GM19238 (cell line): ENCODE measurements around the gene CCSER1.
"Not testable (repeated sequence)": the region's sequence is repeated elsewhere in the genome, so short reads cannot be mapped to it uniquely, and the experiment has no call there.

Source experiments
- DNase-seq: peaks from one replicate; pipeline ENCODE4 v3.0.0; 2011; ENCODE audit warnings: low spot score; ENCODE audit not compliant: insufficient read length

CCSER1 gene

GRCh38 chr4:91256043-91256442 is 1128.8 kb downstream of the CCSER1 start:
- no peak for DNase-seq

- DNase-seq = no peak
Measured at GRCh38 chr4:91256751-91257150, 1129.6 kb downstream of the CCSER1 start.

- DNase-seq = no peak
Measured at GRCh38 chr4:91257721-91258120, 1130.5 kb downstream of the CCSER1 start.

GRCh38 chr4:91258326-91258725 is 1131.1 kb downstream of the CCSER1 start:
- no peak for DNase-seq

- no peak for DNase-seq
Measured at GRCh38 chr4:91267543-91267942, 1140.3 kb downstream of the CCSER1 start.

- DNase-seq = not testable (repeated sequence)
Measured at GRCh38 chr4:91268481-91268880, 1141.3 kb downstream of the CCSER1 start.

GRCh38 chr4:91268913-91269312 is 1141.7 kb downstream of the CCSER1 start:
- no peak for DNase-seq

GRCh38 chr4:91279899-91280298 is 1152.7 kb downstream of the CCSER1 start:
- DNase-seq = no peak

DNA sequence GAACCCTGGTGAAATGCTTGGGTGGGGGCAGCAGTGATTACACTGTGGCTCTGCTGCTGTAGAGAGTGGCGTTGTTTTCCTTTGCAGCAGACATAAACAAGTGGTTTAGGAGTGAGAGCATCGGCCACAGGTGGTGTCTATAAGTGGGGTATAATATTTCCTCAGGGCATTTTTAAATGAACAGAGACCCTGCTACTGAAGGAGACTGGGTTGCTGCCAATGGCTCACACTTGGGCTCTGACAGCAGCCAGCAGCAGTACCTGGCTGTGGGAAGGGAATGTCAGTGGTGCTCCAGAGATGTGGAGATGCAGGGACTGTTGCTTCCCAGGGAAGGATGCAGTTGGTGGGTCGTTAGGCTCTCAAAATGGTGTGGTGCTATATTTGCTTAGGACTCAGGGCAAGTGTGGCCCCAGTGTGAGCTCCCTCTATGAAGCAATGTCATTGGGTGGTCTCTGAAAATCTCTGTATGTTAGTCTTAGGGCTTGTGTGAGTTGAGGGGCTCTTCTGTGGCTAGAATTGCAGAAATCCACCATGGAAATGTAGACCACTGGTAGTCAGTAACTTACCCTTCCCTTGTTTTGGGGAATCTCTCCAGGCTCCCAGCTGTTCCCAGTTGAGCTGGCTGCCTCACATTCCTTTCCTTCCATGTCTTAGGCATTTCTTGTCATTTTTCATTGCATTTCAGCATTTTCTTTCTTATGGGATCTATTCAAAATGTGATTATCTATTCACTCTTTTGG is 1153.5 kb downstream of the CCSER1 start:
- no peak for DNase-seq

GRCh38 chr4:91282217-91282616 is 1155.0 kb downstream of the CCSER1 start:
- DNase-seq = no peak

- DNase-seq = no peak
Measured at GRCh38 chr4:91283726-91284230, 1156.6 kb downstream of the CCSER1 start.

- DNase-seq = no peak
Measured at GRCh38 chr4:91284480-91284879, 1157.3 kb downstream of the CCSER1 start.

GRCh38 chr4:91285487-91285886 is 1158.3 kb downstream of the CCSER1 start:
- no peak for DNase-seq

DNA sequence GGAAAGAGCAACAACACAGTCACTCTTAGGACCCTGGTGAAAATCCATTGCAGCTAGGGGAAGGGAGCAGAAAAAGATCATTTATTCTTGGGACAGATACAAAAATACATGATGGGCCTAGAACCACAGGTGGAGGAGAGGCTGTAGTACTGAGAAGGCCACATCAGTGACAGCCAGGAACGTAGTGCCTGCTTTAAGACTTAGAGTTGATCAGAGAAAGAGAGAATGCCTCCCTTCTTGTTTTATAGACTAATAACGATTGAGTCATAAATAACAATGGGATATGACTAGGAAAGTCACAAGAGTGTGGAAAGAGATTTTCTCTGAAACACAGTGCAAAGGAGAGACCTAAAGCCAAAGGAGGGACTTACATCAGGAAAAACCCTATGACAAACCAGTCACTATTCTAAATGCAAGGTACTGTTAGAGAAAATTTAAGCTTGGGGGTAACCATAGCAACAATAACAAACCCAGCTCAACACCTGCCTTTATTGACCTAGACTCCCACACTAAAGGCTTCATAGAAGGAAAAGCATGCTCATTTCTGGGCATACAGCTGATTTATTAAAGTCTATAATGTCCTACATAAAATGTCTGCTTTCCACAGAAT is 1161.6 kb downstream of the CCSER1 start:
- DNase-seq = no peak

- no peak for DNase-seq
Measured at GRCh38 chr4:91298156-91298700, 1171.0 kb downstream of the CCSER1 start.

- no peak for DNase-seq
Measured at GRCh38 chr4:91298824-91299223, 1171.6 kb downstream of the CCSER1 start.

DNA sequence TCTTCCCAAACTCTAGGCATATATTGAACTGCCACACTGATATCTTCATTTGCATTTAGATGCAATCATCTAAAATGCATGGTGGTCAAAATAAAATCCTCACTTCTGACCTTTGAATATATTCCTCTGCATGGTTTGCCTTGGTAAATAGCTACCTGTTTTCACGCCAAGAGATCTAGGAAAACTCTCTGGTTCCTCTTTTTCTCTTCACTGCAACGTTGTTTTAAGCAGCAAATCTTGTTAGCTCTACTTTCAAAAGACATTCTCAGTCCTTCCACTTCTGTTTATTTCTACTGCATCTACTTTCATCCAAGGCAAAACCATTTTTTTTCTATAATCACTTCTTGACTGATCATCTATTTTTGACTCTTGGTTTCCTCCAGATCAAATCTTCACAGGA is 1174.9 kb downstream of the CCSER1 start:
- no peak for DNase-seq

- no peak for DNase-seq
Measured at GRCh38 chr4:91304292-91304691, 1177.1 kb downstream of the CCSER1 start.

GRCh38 chr4:91317434-91317833 is 1190.2 kb downstream of the CCSER1 start:
- no peak for DNase-seq

DNA sequence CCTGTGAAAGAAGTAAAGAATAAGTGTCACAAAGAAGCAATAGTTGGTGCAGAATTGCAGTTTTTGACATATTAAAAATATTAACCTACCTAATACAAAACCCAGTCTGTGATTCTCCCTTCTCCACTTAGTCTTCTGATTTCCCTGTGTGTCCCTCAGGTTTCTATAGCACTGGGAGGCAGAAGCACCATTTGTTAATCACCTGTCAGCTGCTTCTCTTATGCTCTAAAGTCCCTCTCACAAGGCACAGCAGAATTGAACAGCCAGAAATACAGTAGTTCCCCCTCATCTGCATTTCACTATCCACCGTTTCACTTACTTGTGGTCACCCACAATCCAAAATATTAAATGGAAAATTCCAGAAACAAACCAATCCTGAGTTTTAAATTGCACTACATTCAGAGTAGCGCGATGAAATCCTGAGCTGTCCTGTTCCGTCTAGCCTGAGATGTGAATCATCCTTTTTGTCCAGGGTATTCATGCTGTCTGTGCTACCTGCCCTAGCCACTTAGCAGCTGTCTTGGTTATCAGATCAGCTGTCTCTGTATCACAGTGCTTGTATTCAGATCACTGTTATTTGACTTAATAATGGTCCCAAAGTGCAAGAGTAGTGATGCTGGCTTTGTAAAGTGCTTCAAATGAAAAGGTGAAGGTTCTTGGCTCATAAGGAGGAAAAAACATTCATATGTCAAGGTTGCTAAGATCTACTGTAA is 1192.5 kb downstream of the CCSER1 start:
- no peak for DNase-seq

DNA sequence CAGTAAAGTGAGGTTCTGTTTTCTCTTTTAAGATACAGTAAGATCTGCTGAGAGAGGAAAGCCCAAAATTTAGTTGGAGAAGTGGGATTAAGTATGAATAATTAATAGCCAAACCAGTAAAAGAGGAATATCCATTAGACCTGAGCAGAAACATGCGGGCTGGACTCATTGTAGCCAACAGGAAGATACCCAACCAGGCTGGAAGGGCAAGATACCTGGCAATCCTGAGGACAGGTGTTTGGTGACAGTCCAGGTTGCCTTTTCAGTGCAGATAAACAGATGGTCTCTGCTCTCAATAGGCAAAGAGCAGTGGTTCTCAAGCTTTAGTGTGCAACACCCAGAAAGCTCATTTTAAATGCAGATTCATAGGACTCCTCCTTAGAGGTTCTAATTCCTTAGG is 1195.8 kb downstream of the CCSER1 start:
- no peak for DNase-seq

- no peak for DNase-seq
Measured at GRCh38 chr4:91325495-91325894, 1198.3 kb downstream of the CCSER1 start.
